GM23248 (cell line): ENCODE measurements around the gene ESYT2.

Source experiments
- EZH2 ChIP-seq: fragments of 200-600 bp; sonication (generic); IDR thresholded peaks from 2 replicates; pipeline ENCODE4 v1.6.1; 2018; ENCODE audit warnings: antibody characterized with exemption, mild to moderate bottlenecking; ENCODE audit not compliant: insufficient read depth, poor library complexity, severe bottlenecking
- EZH2phosphoT487 ChIP-seq: fragments of 200-600 bp; sonication (generic); IDR thresholded peaks from 2 replicates; pipeline ENCODE4 v1.6.1; 2018; ENCODE audit warnings: antibody characterized with exemption, moderate library complexity, mild to moderate bottlenecking, low read depth; ENCODE audit not compliant: insufficient read depth

GRCh38 chr7:158745057-158745715 lies 84.1 kb downstream of the ESYT2 start:
- no peak for TF ChIP-seq EZH2phosphoT487
- no peak for TF ChIP-seq EZH2
